DOHH2 (cell line): Measurements from ENCODE around the gene ATXN3L.
"Not testable (repeated sequence)": the region's sequence is repeated elsewhere in the genome, so short reads cannot be mapped to it uniquely, and the experiment has no call there.

ENCODE experiments used
- H3F3A ChIP-seq: fragments of 200-600 bp; sonication (generic), shearing (Covaris generic); 2 replicates; pipeline ENCODE4 v1.6.0; 2016; ENCODE audit warnings: antibody characterized with exemption, mild to moderate bottlenecking; ENCODE audit not compliant: control insufficient read depth, insufficient read depth
- H3K27ac ChIP-seq: fragments of 200-600 bp; sonication (generic); 2 replicates; pipeline ENCODE4 v1.5.1; 2014; ENCODE audit warnings: low read depth, mild to moderate bottlenecking, low read length, moderate library complexity
- H3K27me3 ChIP-seq: fragments of 200-600 bp; sonication (generic); 2 replicates; pipeline ENCODE4 v1.6.1; 2014; ENCODE audit warnings: mild to moderate bottlenecking, low read length, mixed read lengths; ENCODE audit not compliant: control insufficient read depth
- H3K36me3 ChIP-seq: fragments of 200-600 bp; sonication (generic); 2 replicates; pipeline ENCODE4 v1.6.1; 2014; ENCODE audit warnings: mild to moderate bottlenecking, low read length, moderate library complexity, mixed read lengths; ENCODE audit not compliant: control insufficient read depth
- H3K4me1 ChIP-seq: fragments of 200-600 bp; sonication (generic); 2 replicates; pipeline ENCODE4 v1.6.1; 2014; ENCODE audit warnings: mild to moderate bottlenecking, low read length, mixed read lengths; ENCODE audit not compliant: control insufficient read depth
- H3K4me2 ChIP-seq: fragments of 200-600 bp; sonication (generic); 2 replicates; pipeline ENCODE4 v1.6.0; 2014; ENCODE audit warnings: mild to moderate bottlenecking, low read length, moderate library complexity
- H3K4me3 ChIP-seq: fragments of 200-600 bp; sonication (generic); 2 replicates; pipeline ENCODE4 v1.5.1; 2014; ENCODE audit warnings: mild to moderate bottlenecking, low read length, mixed read lengths
- H3K79me2 ChIP-seq: fragments of 200-600 bp; sonication (generic); 2 replicates; pipeline ENCODE4 v1.6.1; 2014; ENCODE audit warnings: mild to moderate bottlenecking, low read length, mixed read lengths; ENCODE audit not compliant: control insufficient read depth
- H3K9me2 ChIP-seq: fragments of 200-600 bp; sonication (generic); replicated peaks from 2 replicates; pipeline ENCODE4 v1.6.1; 2014; ENCODE audit warnings: mild to moderate bottlenecking, low read length, mixed read lengths; ENCODE audit not compliant: control insufficient read depth
- H3K9me3 ChIP-seq: fragments of 200-600 bp; sonication (generic); 2 replicates; pipeline ENCODE4 v1.6.1; 2014; ENCODE audit warnings: antibody characterized with exemption, low read length, mixed read lengths; ENCODE audit not compliant: control insufficient read depth, insufficient read depth
- H4K20me1 ChIP-seq: fragments of 200-600 bp; sonication (generic); 2 replicates; pipeline ENCODE4 v1.6.0; 2014; ENCODE audit warnings: low read depth, mild to moderate bottlenecking, antibody characterized with exemption, low read length, moderate library complexity; ENCODE audit not compliant: control insufficient read depth, insufficient read depth
- CTCF ChIP-seq: fragments of 200-600 bp; sonication (generic); IDR thresholded peaks from one replicate; pipeline ENCODE4 v1.5.1; 2014; ENCODE audit warnings: antibody characterized with exemption, mild to moderate bottlenecking, low read depth, low read length; ENCODE audit not compliant: poor library complexity, severe bottlenecking
- EZH2phosphoT487 ChIP-seq: fragments of 200-600 bp; sonication (generic); IDR thresholded peaks from 2 replicates; pipeline ENCODE4 v1.6.1; 2017; ENCODE audit warnings: borderline replicate concordance, mild to moderate bottlenecking, antibody characterized with exemption, low read length, moderate library complexity, mixed read lengths

The ATXN3L gene

DNA sequence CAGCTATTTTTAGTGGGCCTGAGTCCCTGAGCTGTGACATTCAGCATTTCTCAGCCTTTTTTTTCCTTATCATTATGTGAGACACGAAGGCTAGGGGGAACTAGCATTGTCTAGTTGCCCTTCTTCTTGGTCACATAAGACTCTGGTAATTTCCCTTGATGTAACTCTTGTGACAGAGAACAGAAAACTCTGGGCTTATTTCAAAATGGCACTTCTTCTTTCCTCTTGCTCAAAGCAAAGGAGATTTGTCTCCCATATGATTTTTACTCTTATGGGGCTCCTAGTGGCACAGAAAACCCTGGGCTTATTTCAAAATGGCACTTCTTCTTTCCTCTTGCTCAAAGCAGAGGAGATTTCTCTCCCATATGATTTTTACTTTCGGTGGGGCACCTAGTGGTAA lies 14.7 kb downstream of the ATXN3L start:
- H3K27ac ChIP-seq, result no peak overlapping the region
- H3F3A ChIP-seq, result no peaks in the 10 kb centered on the region
- H3K79me2 ChIP-seq, result no peaks in the 10 kb centered on the region
- no peak overlapping the region for H3K4me3 ChIP-seq
- no peaks in the 10 kb centered on the region for H3K9me3 ChIP-seq
- no peak for TF ChIP-seq CTCF
- no peaks in the 10 kb centered on the region for H4K20me1 ChIP-seq
- no peaks in the 10 kb centered on the region for H3K27me3 ChIP-seq
- H3K4me2 ChIP-seq, result no peak overlapping the region
- H3K9me2 ChIP-seq, result no peaks in the 10 kb centered on the region
- H3K4me1 ChIP-seq, result no peaks in the 10 kb centered on the region
- no peaks in the 10 kb centered on the region for H3K36me3 ChIP-seq

DNA sequence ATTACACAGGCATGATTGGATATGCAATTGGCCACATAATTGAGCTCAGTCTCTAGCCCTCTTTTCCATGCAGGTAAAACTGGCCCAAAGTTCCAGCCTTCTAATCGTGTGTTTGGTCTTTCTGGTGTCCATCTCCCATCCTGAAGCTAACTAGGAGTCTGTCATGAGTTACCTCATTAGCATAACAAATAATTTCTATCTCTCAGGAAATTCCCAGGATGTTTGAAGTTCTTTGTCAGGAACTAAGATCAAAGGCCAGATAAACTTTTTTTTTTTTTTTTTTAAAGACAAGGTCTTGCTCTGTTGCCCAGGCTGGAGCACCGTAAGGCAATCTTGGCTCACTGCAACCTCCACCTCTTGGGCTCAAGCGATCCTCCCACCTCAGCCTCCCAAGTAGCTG lies 15.8 kb downstream of the ATXN3L start:
- H3F3A ChIP-seq, result no peaks in the 10 kb centered on the region
- H3K4me2 ChIP-seq, result no peak overlapping the region
- H3K4me3 ChIP-seq, result no peak overlapping the region
- no peak for TF ChIP-seq EZH2phosphoT487
- no peak for TF ChIP-seq CTCF
- no peaks in the 10 kb centered on the region for H4K20me1 ChIP-seq
- no peaks in the 10 kb centered on the region for H3K36me3 ChIP-seq
- H3K9me3 ChIP-seq, result no peaks in the 10 kb centered on the region
- H3K27me3 ChIP-seq, result no peaks in the 10 kb centered on the region
- H3K27ac ChIP-seq, result no peak overlapping the region
- H3K4me1 ChIP-seq, result no peaks in the 10 kb centered on the region
- H3K9me2 ChIP-seq, result no peaks in the 10 kb centered on the region
- no peaks in the 10 kb centered on the region for H3K79me2 ChIP-seq

GRCh38 chrX:13303248-13303647 lies 16.6 kb downstream of the ATXN3L start:
- H3K9me2 ChIP-seq, H3K4me2 ChIP-seq, H3K4me1 ChIP-seq, H3K9me3 ChIP-seq, H4K20me1 ChIP-seq, H3F3A ChIP-seq, H3K4me3 ChIP-seq, H3K36me3 ChIP-seq, H3K27ac ChIP-seq, H3K79me2 ChIP-seq, H3K27me3 ChIP-seq: not testable (repeated sequence)

DNA sequence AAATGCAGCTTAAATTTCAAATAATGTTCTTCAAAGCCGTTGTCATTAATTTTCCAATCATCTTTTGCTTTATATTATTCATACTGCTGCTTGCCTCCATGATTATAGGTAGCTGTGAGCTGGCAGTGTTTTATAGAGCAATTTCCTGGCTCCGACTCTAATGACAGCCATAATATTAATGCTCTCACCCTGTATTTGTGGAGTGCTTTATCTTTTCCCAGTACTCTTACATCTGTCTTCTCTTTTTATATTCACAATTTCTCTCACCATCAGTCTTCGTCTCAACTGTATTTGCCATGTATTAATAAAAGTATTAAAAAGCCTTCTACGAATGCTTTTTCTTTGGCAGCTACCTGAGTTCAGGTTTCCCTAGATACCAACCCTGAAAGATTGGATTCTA lies 21.0 kb downstream of the ATXN3L start:
- Histone ChIP-seq H3F3A (no peaks in the 10 kb centered on the region), H3K9me3 (no peaks in the 10 kb centered on the region), H3K4me2 (no peak overlapping the region), H3K9me2 (no peaks in the 10 kb centered on the region), H3K4me1 (peaks cover 6% of the 10 kb centered on the region), H3K79me2 (no peaks in the 10 kb centered on the region), H3K36me3 (no peaks in the 10 kb centered on the region), H4K20me1 (no peaks in the 10 kb centered on the region), H3K27ac (no peak overlapping the region), H3K4me3 (no peak overlapping the region), H3K27me3 (no peaks in the 10 kb centered on the region)
- TF ChIP-seq EZH2phosphoT487 (no peak), CTCF (no peak)
